Measurements from ENCODE around the gene DUSP7. TPM values are rescaled to one million over a fixed set of nuclear protein-coding genes. Genes with fewer than 3 reads are reported as not detected.

The DUSP7 gene
- total RNA-seq, 4 donors from 2014 or later = 2.2 to 8.2 (median 6.2) TPM

- intact Hi-C loops (cut with DNase I; ENCODE audit: low total_unique reads) (no loop called here), in situ Hi-C loops (cut with MboI; ENCODE audit: low pct_ligation_motif_present in 1 of 4, low pct_unique_long_range_greater_than_20kb in 1 of 4, low sequenced_read_pairs in 3 of 4) (no loop called here)
- no peak for DNase-seq
- H3K9me3 ChIP-seq = no peaks in the 10 kb centered on the region
- WGBS, 2 donors (ENCODE audit: low coverage in 1 of 2) = 82% methylated on average over 21 of the region's 21 CpGs; no CpG with 5 or more reads in 1 of the 2 donors
- H3K27me3 ChIP-seq = no peaks in the 10 kb centered on the region
- H3K4me3 ChIP-seq = no peak overlapping the region
- no peaks in the 10 kb centered on the region for H3K36me3 ChIP-seq
- no peak for TF ChIP-seq EP300 (IDR thresholded peaks at IDR 0.05; ENCODE audit: low read depth)
- no peak for TF ChIP-seq POLR2A (IDR thresholded peaks at IDR 0.05)
- no peak for TF ChIP-seq CTCF (IDR thresholded peaks at IDR 0.05)
- TF ChIP-seq POLR2AphosphoS5 (IDR thresholded peaks at IDR 0.05) = no peak
- H3K4me1 ChIP-seq = peaks cover 0 to 7% (median 0%) of the 10 kb centered on the region in 4 donors
- H3K27ac ChIP-seq = no peak overlapping the region
Observed at GRCh38 chr3:52080830-52081719, 24.7 kb upstream of the DUSP7 start.

GRCh38 chr3:52079958-52080357 lies 23.6 kb upstream of the DUSP7 start:
- in situ Hi-C loops (cut with MboI; ENCODE audit: low pct_ligation_motif_present in 1 of 4, low pct_unique_long_range_greater_than_20kb in 1 of 4, low sequenced_read_pairs in 3 of 4) = no loop called here
- TF ChIP-seq EP300 (IDR thresholded peaks at IDR 0.05; ENCODE audit: low read depth) (no peak), POLR2A (IDR thresholded peaks at IDR 0.05) (no peak), POLR2AphosphoS5 (IDR thresholded peaks at IDR 0.05) (no peak), CTCF (IDR thresholded peaks at IDR 0.05) (no peak)
- Histone ChIP-seq H3K9me3 (no peaks in the 10 kb centered on the region), H3K36me3 (no peaks in the 10 kb centered on the region), H3K27me3 (no peaks in the 10 kb centered on the region), H3K4me3 (no peak overlapping the region), H3K27ac (no peak overlapping the region), H3K4me1 (peaks cover 0 to 7% (median 0%) of the 10 kb centered on the region in 4 donors)
- 94% methylated on average over 5 of the region's 5 CpGs; no CpG with 5 or more reads in 1 of the 2 donors for WGBS, 2 donors (ENCODE audit: low coverage in 1 of 2)
- intact Hi-C loops (cut with DNase I; ENCODE audit: low total_unique reads) = no loop called here
- no peak for DNase-seq

GRCh38 chr3:52078781-52079560 lies 22.6 kb upstream of the DUSP7 start:
- H3K9me3 ChIP-seq = no peaks in the 10 kb centered on the region
- WGBS, 2 donors (ENCODE audit: low coverage in 1 of 2) = 93% methylated on average over 19 of the region's 19 CpGs; no CpG with 5 or more reads in 1 of the 2 donors
- no peak overlapping the region for H3K27ac ChIP-seq
- H3K27me3 ChIP-seq = no peaks in the 10 kb centered on the region
- no peak overlapping the region for H3K4me3 ChIP-seq
- no peak for DNase-seq
- TF ChIP-seq CTCF (IDR thresholded peaks at IDR 0.05) (no peak), POLR2AphosphoS5 (IDR thresholded peaks at IDR 0.05) (no peak), POLR2A (IDR thresholded peaks at IDR 0.05) (no peak), EP300 (IDR thresholded peaks at IDR 0.05; ENCODE audit: low read depth) (no peak)
- in situ Hi-C loops (cut with MboI; ENCODE audit: low pct_ligation_motif_present in 1 of 4, low pct_unique_long_range_greater_than_20kb in 1 of 4, low sequenced_read_pairs in 3 of 4) = no loop called here
- intact Hi-C loops (cut with DNase I; ENCODE audit: low total_unique reads) = no loop called here
- no peaks in the 10 kb centered on the region for H3K36me3 ChIP-seq
- H3K4me1 ChIP-seq = peaks cover 0 to 7% (median 0%) of the 10 kb centered on the region in 4 donors

GRCh38 chr3:52077925-52078324 lies 21.6 kb upstream of the DUSP7 start:
- TF ChIP-seq POLR2A (IDR thresholded peaks at IDR 0.05) = no peak
- TF ChIP-seq POLR2AphosphoS5 (IDR thresholded peaks at IDR 0.05) = no peak
- no peak for TF ChIP-seq CTCF (IDR thresholded peaks at IDR 0.05)
- no peak for TF ChIP-seq EP300 (IDR thresholded peaks at IDR 0.05; ENCODE audit: low read depth)
- intact Hi-C loops (cut with DNase I; ENCODE audit: low total_unique reads) (no loop called here), in situ Hi-C loops (cut with MboI; ENCODE audit: low pct_ligation_motif_present in 1 of 4, low pct_unique_long_range_greater_than_20kb in 1 of 4, low sequenced_read_pairs in 3 of 4) (no loop called here)
- Histone ChIP-seq H3K9me3 (no peaks in the 10 kb centered on the region), H3K36me3 (no peaks in the 10 kb centered on the region), H3K4me1 (peaks cover 0 to 7% (median 0%) of the 10 kb centered on the region in 4 donors), H3K27ac (peak overlapping the region in 2 of 4 donors; percentile 2 to 58), H3K4me3 (no peak overlapping the region), H3K27me3 (no peaks in the 10 kb centered on the region)
- DNase-seq = no peak
- WGBS, 2 donors (ENCODE audit: low coverage in 1 of 2) = 76% methylated on average over 3 of the region's 3 CpGs; no CpG with 5 or more reads in 1 of the 2 donors

All from transverse colon (tissue), 4 donors.